Testis (tissue), 3 donors: Measurements from ENCODE around the gene RCC2. TPM values are rescaled to one million over a fixed set of nuclear protein-coding genes. Genes with fewer than 3 reads are reported as not detected.
A peak's percentile ranks its signal among the peaks of the same experiment; 100 is the strongest.

Experiments used
- DNase-seq: peaks from one replicate; pipeline ENCODE4 v3.0.0-alpha.2; 2019
- H3K27ac ChIP-seq, 2 donors: fragments of 200-600 bp; sonication (generic); one replicate each; pipeline ENCODE4 v1.5.1; 2019
- H3K27me3 ChIP-seq: fragments of 200-600 bp; sonication (generic); one replicate; pipeline ENCODE4 v1.5.1; 2019
- H3K36me3 ChIP-seq: fragments of 200-600 bp; sonication (generic); one replicate; pipeline ENCODE4 v1.5.1; 2017; ENCODE audit warnings: low read depth; ENCODE audit errors: missing control alignments
- H3K4me1 ChIP-seq: fragments of 200-600 bp; sonication (generic); one replicate; pipeline ENCODE4 v1.5.1; 2019
- H3K4me3 ChIP-seq, 2 donors: fragments of 200-600 bp; sonication (generic); one replicate each; pipeline ENCODE4 v1.5.1; 2017 to 2019
- H3K9me3 ChIP-seq: fragments of 200-600 bp; sonication (generic); one replicate; pipeline ENCODE4 v1.5.1; 2017
- CTCF ChIP-seq, 3 experiments: fragments of 450-650 bp in 2 of 3; fragments of 200-600 bp in 1 of 3; sonication (generic) in 1 of 3; IDR thresholded peaks; one replicate each; pipeline ENCODE4 v1.5.1; 2016 to 2019; ENCODE audit warnings: antibody characterized with exemption in 3 of 3, mild to moderate bottlenecking in 2 of 3, moderate library complexity in 1 of 3
- POLR2A ChIP-seq: fragments of 450-650 bp; IDR thresholded peaks from one replicate; pipeline ENCODE4 v1.6.1; 2017; ENCODE audit warnings: antibody characterized with exemption, mild to moderate bottlenecking, moderate library complexity
- WGBS, 2 donors: methylation state at CpG; one replicate each; pipeline ENCODE4 v1.1.5; 2018; 5-methylcytosine and 5-hydroxymethylcytosine counted together
- intact Hi-C: fragments of 100-400 bp; cut with DNase I; formaldehyde crosslinking; loops from one replicate; pipeline ENCODE4 v1.15.1; 2023; ENCODE audit warnings: low total_unique reads
- polyA plus RNA-seq: library from polyadenylated mRNA; stranded (reverse); fragments of 350-450 nt; fragmentation: Illumina TruSeq; extraction: RNeasy Lipid Tissue Mini Kit (QIAGEN cat#74804); gene quantifications from one replicate; pipeline ENCODE4 v1.2.3, GENCODE V29; 2014; ENCODE audit warnings: low read depth, low replicate concordance; ENCODE audit not compliant: insufficient read depth
- total RNA-seq, 2 donors: library from RNA; depleted of rRNA; stranded (reverse); fragments of >200 nt; gene quantifications; one replicate each; pipeline ENCODE4 v1.2.3, GENCODE V29; 2016

The RCC2 gene
- total and polyA plus RNA-seq, 3 donors from 2014 or later: 42.2 to 60.2 (median 55.0) TPM

GRCh38 chr1:17422461-17422860, 17.0 kb downstream of the RCC2 start:
- H3K36me3 ChIP-seq: no peaks in the 10 kb centered on the region
- 71 to 77% methylated on average over 7 of the region's 7 CpGs for WGBS, 2 donors
- no peak for DNase-seq
- no peak for TF ChIP-seq CTCF (IDR thresholded peaks at IDR 0.05)
- TF ChIP-seq POLR2A: no peak
- no peaks in the 10 kb centered on the region for H3K4me1 ChIP-seq
- no peak overlapping the region for H3K4me3 ChIP-seq
- no peak overlapping the region for H3K27ac ChIP-seq
- no peaks in the 10 kb centered on the region for H3K9me3 ChIP-seq
- intact Hi-C loops: no loop called here
- no peaks in the 10 kb centered on the region for H3K27me3 ChIP-seq

GRCh38 chr1:17420391-17420918, 19.0 kb downstream of the RCC2 start:
- no peaks in the 10 kb centered on the region for H3K4me1 ChIP-seq
- no peak overlapping the region for H3K4me3 ChIP-seq
- 63 to 70% methylated on average over 6 of the region's 6 CpGs for WGBS, 2 donors
- no peaks in the 10 kb centered on the region for H3K27me3 ChIP-seq
- H3K27ac ChIP-seq: no peak overlapping the region
- intact Hi-C loops: no loop called here
- TF ChIP-seq POLR2A (no peak), CTCF (IDR thresholded peaks at IDR 0.05) (no peak)
- DNase-seq: no peak
- no peaks in the 10 kb centered on the region for H3K9me3 ChIP-seq
- H3K36me3 ChIP-seq: no peaks in the 10 kb centered on the region

GRCh38 chr1:17419626-17420328, 19.7 kb downstream of the RCC2 start:
- H3K27ac ChIP-seq: no peak overlapping the region
- no peaks in the 10 kb centered on the region for H3K36me3 ChIP-seq
- no peaks in the 10 kb centered on the region for H3K4me1 ChIP-seq
- intact Hi-C loops: no loop called here
- no peak overlapping the region for H3K4me3 ChIP-seq
- 33 to 50% methylated on average over 30 to 42 of the region's 42 CpGs for WGBS, 2 donors
- TF ChIP-seq POLR2A (no peak), CTCF (IDR thresholded peaks at IDR 0.05) (peak; percentile 93 to 99 (median 96))
- H3K27me3 ChIP-seq: no peaks in the 10 kb centered on the region
- DNase-seq: peak; percentile 75
- no peaks in the 10 kb centered on the region for H3K9me3 ChIP-seq

- H3K27ac ChIP-seq: no peak overlapping the region
- no peak for DNase-seq
- 90 to 93% methylated on average over 16 to 20 of the region's 20 CpGs for WGBS, 2 donors
- no peaks in the 10 kb centered on the region for H3K9me3 ChIP-seq
- TF ChIP-seq CTCF (IDR thresholded peaks at IDR 0.05) (no peak), POLR2A (no peak)
- H3K4me3 ChIP-seq: no peak overlapping the region
- H3K4me1 ChIP-seq: no peaks in the 10 kb centered on the region
- no peaks in the 10 kb centered on the region for H3K27me3 ChIP-seq
- intact Hi-C loops: no loop called here
- no peaks in the 10 kb centered on the region for H3K36me3 ChIP-seq
These were observed 23.1 kb downstream of the RCC2 start for GRCh38 chr1:17416389-17416788.

- Histone ChIP-seq H3K4me1 (no peaks in the 10 kb centered on the region), H3K9me3 (no peaks in the 10 kb centered on the region), H3K4me3 (no peak overlapping the region), H3K27me3 (no peaks in the 10 kb centered on the region), H3K36me3 (no peaks in the 10 kb centered on the region), H3K27ac (no peak overlapping the region)
- 91 to 93% methylated on average over 2 of the region's 2 CpGs for WGBS, 2 donors
- no peak for TF ChIP-seq POLR2A
- no peak for TF ChIP-seq CTCF (IDR thresholded peaks at IDR 0.05)
- intact Hi-C loops: no loop called here
- no peak for DNase-seq
These were observed 25.5 kb downstream of the RCC2 start for GRCh38 chr1:17414022-17414421.
